ENCODE results near the gene XK.
"Not testable (repeated sequence)": the region's sequence is repeated elsewhere in the genome, so short reads cannot be mapped to it uniquely, and the experiment has no call there.

XK gene

DNA sequence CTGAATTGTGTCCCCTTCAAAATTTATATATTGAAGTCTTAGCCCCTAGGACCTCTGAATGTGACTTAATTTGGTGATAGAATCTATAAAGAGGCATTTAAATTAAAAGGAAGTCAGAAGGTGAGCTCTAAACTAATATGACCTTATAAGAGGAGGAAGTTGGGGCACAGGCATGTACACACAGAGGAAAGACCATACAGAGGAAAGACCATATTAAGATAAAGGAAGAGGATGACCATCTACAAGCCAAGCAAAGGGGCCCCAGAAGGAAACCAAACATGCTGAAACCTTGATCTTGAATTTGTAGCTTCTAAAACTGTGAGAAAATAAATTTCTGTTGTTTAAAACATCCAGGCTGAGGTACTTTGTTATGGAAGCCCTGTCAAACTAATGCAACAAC, 67.3 kb downstream of the XK start:
- DNase-seq, result no peak

DNA sequence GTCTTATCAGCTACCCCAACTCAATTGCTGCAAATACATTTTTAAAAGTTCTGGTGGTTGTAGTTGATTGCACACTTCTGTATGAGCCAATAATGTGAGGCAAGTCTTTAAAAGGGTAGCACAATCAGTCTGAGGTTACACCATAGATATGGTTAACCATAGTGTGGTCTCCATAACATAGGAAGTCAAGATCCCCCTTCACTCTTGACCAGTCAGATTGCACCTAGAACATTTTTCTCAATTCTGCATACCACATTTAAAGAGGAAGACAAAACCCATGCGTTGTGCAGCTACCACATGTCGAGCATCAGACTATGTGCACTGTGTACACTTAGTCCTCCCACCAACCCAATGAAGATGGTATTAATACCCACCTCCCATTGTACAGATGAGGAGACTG, 67.8 kb downstream of the XK start:
- DNase-seq, result no peak

DNA sequence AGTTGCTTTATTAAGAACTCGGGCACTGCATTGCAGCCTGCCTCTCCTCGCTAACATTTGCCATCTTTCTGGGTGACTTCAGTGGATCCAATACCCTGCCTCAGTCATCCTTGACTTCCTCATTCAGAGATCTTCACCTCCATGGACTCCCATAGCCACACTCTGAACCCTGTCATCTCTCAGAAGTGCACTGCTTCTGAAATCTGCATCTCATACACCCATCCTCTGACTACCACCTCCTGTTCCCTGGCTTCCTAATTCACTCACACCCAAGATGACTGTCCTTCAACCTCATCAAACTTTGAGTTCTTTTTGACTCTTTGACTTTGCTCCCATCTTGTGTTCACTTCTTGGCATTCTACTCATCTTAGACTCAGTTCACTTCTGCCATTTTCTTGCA, 68.9 kb downstream of the XK start:
- no peak for DNase-seq

DNA sequence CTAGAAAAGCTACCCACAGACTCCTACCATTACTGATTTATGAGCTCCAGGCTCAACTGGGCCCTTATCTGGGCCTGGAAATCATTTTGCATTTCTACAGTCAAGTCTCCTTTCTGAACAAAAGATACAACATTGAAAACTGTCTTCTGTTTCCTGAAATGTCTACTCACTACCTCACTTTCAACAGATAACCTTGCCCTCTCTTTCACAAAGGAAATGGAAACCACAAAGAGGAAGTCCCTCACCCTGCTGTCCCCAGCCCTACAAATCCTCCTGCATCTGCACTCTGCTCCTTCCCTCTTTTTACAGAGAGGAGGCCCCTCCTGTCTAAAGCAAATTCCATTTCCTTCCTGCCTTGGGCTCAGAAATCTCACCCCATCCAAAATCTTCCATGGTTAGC, 69.4 kb downstream of the XK start:
- DNase-seq, result peak in 3 of 56 donors; percentile 2 to 8 (median 6)

DNA sequence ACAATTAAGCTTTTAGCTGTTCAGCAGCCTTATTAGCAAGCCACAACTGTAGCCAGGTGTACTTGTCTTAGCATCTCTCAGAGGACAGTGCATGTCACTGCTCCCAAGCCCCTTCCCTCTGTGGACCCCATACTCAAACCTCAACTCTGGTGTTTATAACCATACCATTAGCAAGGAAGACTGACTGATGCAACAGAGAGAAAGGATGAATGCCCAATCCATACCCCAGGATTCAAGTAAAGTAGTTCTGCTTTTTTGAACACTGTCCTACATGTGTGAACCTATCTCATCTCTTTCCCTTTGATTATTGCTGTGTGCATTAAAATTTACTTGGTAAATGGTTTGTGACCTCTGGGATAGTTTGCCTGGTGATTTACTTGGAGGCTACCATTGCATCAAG, 71.5 kb downstream of the XK start:
- no peak for DNase-seq

DNA sequence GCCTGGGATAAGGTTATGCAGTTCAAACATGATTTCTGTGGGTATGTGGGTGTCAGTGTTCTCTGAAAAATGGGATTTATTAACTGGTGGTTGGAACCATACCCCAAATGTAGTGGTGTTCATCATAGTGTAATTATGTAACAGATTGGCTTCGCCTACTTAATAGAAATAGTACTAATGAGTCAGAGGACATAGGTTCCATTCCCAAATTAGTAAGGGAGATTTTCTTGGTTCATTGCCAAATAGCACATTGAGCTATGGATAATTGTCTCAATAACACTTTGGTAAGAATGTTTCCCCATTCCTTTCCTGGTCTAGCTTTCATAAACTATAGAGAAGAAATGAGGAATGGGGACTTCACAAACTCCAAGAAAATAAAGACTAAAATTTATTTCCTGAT, 73.8 kb downstream of the XK start:
- DNase-seq, result no peak

DNA sequence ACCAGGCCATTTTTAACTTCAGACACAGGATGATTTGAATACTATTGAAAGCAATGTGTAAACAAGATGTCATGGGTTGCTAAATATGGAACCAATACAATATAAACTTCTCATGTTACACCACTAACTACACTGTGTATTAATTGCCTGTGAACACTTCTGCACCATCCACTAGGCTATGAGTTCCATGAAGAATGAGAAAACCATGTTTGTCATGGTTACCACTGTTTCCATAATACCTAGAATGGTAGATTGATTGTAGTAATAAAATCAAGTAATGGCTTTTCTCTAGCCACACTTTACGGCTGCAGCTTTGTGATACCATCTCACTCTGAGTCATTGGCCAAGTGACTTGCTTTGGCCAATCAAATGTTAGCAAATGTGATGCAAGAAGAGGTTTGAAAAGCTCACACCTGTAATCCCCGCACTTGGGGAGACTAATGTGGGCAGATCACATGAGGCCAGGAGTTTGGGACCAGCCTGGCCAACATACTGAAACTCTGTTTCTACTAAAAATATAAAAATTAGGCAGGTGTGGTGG, 74.4 kb downstream of the XK start:
- DNase-seq, result no peak

DNA sequence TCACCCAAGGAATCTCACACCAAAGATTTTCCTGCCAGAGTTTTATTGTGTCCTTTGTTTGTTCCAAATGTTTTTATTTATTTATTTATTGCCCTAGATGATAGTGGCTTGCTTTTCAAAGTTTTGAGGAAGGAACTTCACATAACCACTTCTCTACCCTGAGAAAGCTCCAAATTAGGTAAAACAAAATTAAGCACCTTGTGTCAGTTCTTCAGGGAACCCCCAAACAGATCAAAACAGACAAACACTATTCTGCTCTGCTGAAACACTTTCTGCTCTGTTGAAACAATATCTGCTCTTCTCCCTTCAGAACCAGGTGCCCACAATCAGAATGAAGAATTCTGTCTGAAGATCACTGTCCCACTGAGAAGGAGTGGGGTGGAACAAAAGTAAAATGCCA, 77.8 kb downstream of the XK start:
- no peak for DNase-seq

DNA sequence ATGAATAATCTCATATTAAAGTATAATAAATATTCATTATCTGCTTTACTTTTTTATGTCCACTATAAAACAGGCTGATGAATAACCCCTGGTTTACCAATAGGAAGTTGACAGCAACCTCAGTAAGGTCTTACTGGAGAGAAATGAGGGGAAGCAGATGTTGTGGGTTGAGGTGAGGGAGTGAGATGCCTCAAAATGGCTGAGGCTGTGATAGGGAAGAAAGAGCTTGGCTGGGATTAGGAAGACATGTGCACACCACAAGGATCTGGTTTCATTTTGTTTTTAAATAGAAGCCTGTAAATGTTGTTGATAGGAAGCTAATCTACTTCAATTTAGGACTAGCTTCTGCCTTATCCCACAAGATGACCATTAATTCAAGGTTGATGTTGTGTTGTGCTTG, 79.9 kb downstream of the XK start:
- DNase-seq, result no peak

DNA sequence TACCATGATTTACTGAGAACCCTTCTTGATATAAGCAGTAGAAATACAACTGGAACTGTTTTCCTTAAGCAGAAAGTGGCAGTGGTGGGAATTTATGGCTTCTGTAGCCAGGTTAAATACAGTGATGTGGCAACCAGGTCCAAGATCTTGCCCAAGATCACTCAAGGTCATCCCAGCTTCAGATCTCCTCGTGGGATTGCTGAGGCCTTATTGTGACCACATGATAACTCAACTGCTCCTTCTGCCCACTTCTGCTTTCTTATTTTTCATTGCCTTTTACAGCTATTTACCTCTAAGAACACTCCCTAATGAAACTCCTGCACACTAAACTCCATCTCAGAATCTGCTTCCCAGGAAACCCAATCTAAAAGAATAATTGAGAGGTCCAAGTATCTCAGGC, 81.8 kb downstream of the XK start:
- no peak for DNase-seq

DNA sequence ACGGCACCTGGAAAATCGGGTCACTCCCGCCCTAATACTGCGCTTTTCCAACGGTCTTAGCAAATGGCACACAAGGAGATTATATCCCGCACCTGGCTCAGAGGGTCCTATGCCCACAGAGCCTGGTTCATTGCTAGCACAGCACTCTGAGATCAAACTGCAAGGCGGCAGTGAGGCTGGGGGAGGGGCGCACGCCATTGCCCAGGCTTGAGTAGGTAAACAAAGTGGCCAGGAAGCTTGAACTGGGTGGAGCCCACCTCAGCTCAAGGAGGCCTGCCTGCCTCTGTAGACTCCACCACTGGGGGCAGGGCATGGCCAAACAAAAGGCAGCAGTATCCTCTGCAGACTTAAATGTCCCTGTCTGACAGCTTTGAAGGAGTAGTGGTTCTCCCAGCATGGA, 83.3 kb downstream of the XK start:
- DNase-seq, result not testable (repeated sequence)

DNA sequence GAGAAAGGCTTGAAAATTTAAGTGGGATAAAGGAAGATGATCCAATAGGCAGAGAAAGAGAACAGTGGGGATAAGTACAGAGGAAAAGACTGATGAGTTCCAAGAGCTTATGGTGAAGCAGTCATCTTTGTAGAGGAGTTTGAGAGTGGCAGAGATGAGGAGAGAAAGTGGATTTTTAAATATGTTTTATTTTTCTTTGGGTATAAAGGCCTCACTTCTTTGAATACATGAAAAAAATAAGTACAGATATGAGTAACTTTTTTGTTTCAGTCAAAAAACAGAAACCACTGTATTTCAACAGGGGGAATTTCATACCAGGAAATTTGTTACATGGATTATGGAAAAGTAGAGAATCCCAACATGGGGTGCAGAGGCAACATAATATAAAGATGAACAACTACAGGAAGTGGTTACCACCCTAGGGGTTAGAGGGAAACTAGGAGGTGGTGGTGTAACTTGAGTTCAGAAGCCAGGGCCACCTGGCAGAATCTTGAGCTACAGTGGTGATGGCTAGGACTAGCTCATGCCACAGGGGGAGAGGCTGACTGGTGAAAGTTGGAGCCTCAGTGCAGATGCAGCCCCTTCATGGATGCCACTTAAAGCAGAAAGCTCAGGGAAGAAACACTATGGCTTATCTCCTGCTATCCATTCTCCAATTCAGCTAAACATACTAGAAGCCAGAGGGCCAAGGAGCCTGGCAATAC, 90.8 kb downstream of the XK start:
- no peak for DNase-seq

DNA sequence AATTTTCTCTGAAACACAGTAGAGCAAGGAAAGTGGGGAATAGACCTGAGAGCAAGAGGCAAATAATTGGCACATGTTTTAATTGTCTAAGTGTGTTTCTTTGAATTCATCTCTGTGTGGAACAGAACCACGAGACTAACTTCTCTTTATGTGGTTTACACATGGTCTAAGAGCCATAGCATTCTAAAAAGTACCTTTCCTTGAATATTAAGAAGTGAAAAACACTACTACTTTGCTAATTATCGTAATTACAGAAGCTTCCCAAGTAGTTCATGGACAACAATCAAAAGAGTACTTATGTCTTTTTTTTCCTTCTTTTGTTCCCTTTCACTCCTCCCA, 91.4 kb downstream of the XK start:
- no peak for DNase-seq

DNA sequence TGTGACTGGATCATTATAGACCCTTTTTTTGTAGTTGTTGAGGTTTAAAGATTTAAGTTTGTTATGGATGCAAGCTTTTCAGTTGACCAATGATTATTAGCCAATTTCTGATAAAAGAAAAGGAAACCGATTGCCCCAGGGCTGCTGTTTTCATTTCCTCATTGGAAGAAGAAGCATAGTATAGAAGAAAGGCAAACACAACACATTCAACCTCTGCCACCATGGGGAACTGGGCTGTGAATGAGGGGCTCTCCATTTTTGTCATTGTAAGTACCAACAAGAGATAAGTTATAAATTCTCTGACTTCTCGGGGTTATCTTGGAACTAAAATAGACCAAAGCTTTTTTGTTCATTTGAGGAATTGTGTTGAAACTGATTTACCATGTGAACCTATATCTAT, 94.3 kb downstream of the XK start, which contains the start of gene CYBB:
CYBB (plus strand) TSS at position 203 of the 400 bp plus-strand sequence; CDS start at position 222, 19 bp downstream.
- DNase-seq, result no peak

DNA sequence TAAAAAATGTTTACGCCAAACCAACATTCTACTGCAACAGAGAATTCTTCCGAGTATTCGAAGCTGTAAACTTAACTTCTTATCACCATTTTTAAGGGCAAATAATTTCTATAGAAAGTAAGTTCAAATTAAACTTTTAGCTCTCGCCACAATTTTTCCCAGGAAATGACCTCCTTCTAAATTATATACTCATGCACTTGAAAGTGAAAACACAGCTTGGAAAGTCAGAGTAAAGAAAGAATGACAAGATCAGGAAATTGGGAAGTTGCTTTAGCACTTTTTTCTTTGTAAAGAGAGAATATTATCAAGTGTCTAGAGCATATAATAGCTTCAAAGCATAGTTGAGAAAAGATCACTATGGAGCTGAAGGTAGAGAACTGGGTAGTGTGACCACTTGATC, 95.5 kb downstream of the XK start:
- DNase-seq, result no peak
